ENCODE data around the gene BICD2. TPM values are rescaled to one million over a fixed set of nuclear protein-coding genes. Genes with fewer than 3 reads are reported as not detected.

BICD2 gene
- total and polyA plus RNA-seq, 2 donors (not counting 1 experiment from before 2014, with no cell fraction given), result 33.2 to 49.5 TPM

GRCh38 chr9:92710368-92710767, 54.3 kb downstream of the BICD2 start:
- Histone ChIP-seq H3K4me3 (ENCODE audit: control extremely low read depth in 1 of 5, extremely low read depth in 1 of 5, insufficient read depth in 1 of 5, low read depth in 2 of 5, low read length in 4 of 5) (no peak overlapping the region), H3K9me3 (ENCODE audit: control extremely low read depth in 1 of 3, control insufficient read depth in 2 of 3, insufficient read depth in 1 of 3, low read length in 2 of 3) (no peaks in the 10 kb centered on the region), H3K4me2 (replicated peaks; ENCODE audit: low read depth, low read length, poor library complexity, severe bottlenecking) (no peak overlapping the region), H3K79me2 (ENCODE audit: control insufficient read depth, insufficient read depth, low read length) (peaks cover 16% of the 10 kb centered on the region), H2AFZ (ENCODE audit: insufficient read depth, low read depth, low read length, poor library complexity, severe bottlenecking) (no peak overlapping the region), H3K36me3 (replicated peaks in 1 of 2; ENCODE audit: control extremely low read depth in 1 of 2, control insufficient read depth in 1 of 2, extremely low read depth in 1 of 2, insufficient read depth in 2 of 2, low read length in 1 of 2) (peaks cover 0 to 53% of the 10 kb centered on the region in 2 experiments), H3K27me3 (replicated peaks in 1 of 4; ENCODE audit: control extremely low read depth in 1 of 4, control insufficient read depth in 3 of 4, insufficient read depth in 4 of 4, low read length in 3 of 4) (no peaks in the 10 kb centered on the region), H4K20me1 (ENCODE audit: control insufficient read depth, insufficient read depth, low read length, poor library complexity, severe bottlenecking) (peaks cover 17% of the 10 kb centered on the region), H3K4me1 (ENCODE audit: control insufficient read depth in 2 of 2, insufficient read depth in 2 of 2, low read length in 2 of 2) (peaks cover 16 to 23% of the 10 kb centered on the region in 2 donors), H3K9ac (ENCODE audit: low read length) (no peak overlapping the region), H3K27ac (ENCODE audit: low read length in 2 of 2) (no peak overlapping the region)
- ATAC-seq (ENCODE audit: low read depth) (no peak), DNase-seq (no peak)
- no peak for TF ChIP-seq CTCF (IDR thresholded peaks at IDR 0.05)
- TF ChIP-seq EZH2 (IDR thresholded peaks at IDR 0.05; ENCODE audit: borderline replicate concordance, insufficient read depth, low read depth, low read length, poor library complexity, severe bottlenecking), result no peak
- CTCF ChIA-PET, result interaction anchor here (1.2 kb wide), 1 partner anchor 19 kb away, joined by 3 read pairs; no protein-coding TSS in a partner anchor
- Mint-ChIP-seq H3K27ac (no peak overlapping the region), H3K27me3 (no peaks in the 10 kb centered on the region), H3K4me1 (peaks cover 21% of the 10 kb centered on the region), H3K9me3 (ENCODE audit: insufficient read depth) (no peaks in the 10 kb centered on the region), H3K4me3 (no peak overlapping the region)
- intact Hi-C loops (cut with micrococcal nuclease), result no loop called here
- POLR2A ChIA-PET, result no interaction called here
- 100% methylated on average over 1 of the region's 3 CpGs for WGBS (ENCODE audit: insufficient coverage)

- Histone ChIP-seq H4K20me1 (ENCODE audit: control insufficient read depth, insufficient read depth, low read length, poor library complexity, severe bottlenecking) (peaks cover 13% of the 10 kb centered on the region), H3K4me2 (replicated peaks; ENCODE audit: low read depth, low read length, poor library complexity, severe bottlenecking) (no peak overlapping the region), H3K4me3 (ENCODE audit: control extremely low read depth in 1 of 5, extremely low read depth in 1 of 5, insufficient read depth in 1 of 5, low read depth in 2 of 5, low read length in 4 of 5) (no peak overlapping the region), H3K36me3 (replicated peaks in 1 of 2; ENCODE audit: control extremely low read depth in 1 of 2, control insufficient read depth in 1 of 2, extremely low read depth in 1 of 2, insufficient read depth in 2 of 2, low read length in 1 of 2) (peaks cover 0 to 49% of the 10 kb centered on the region in 2 experiments), H3K27me3 (replicated peaks in 1 of 4; ENCODE audit: control extremely low read depth in 1 of 4, control insufficient read depth in 3 of 4, insufficient read depth in 4 of 4, low read length in 3 of 4) (no peaks in the 10 kb centered on the region), H3K4me1 (ENCODE audit: control insufficient read depth in 2 of 2, insufficient read depth in 2 of 2, low read length in 2 of 2) (peaks cover 16 to 23% of the 10 kb centered on the region in 2 donors), H3K27ac (ENCODE audit: low read length in 2 of 2) (no peak overlapping the region), H2AFZ (ENCODE audit: insufficient read depth, low read depth, low read length, poor library complexity, severe bottlenecking) (no peak overlapping the region), H3K9me3 (ENCODE audit: control extremely low read depth in 1 of 3, control insufficient read depth in 2 of 3, insufficient read depth in 1 of 3, low read length in 2 of 3) (no peaks in the 10 kb centered on the region), H3K9ac (ENCODE audit: low read length) (no peak overlapping the region), H3K79me2 (ENCODE audit: control insufficient read depth, insufficient read depth, low read length) (peaks cover 12% of the 10 kb centered on the region)
- Mint-ChIP-seq H3K9me3 (ENCODE audit: insufficient read depth) (no peaks in the 10 kb centered on the region), H3K4me1 (peaks cover 21% of the 10 kb centered on the region), H3K27ac (no peak overlapping the region), H3K27me3 (no peaks in the 10 kb centered on the region), H3K4me3 (no peak overlapping the region)
- ATAC-seq (ENCODE audit: low read depth) (no peak), DNase-seq (no peak)
- TF ChIP-seq EZH2 (IDR thresholded peaks at IDR 0.05; ENCODE audit: borderline replicate concordance, insufficient read depth, low read depth, low read length, poor library complexity, severe bottlenecking) (no peak), CTCF (IDR thresholded peaks at IDR 0.05) (no peak)
- ChIA-PET CTCF (interaction anchor here (0.7 to 1.2 kb wide), 2 partner anchors 9 to 19 kb away, joined by 3 read pairs; no protein-coding TSS in a partner anchor), POLR2A (no interaction called here)
- 100% methylated on average over 2 of the region's 3 CpGs for WGBS (ENCODE audit: insufficient coverage)
- intact Hi-C loops (cut with micrococcal nuclease), result no loop called here
Observed at GRCh38 chr9:92709954-92710353, 54.7 kb downstream of the BICD2 start.
